OCI-M1 (cell line): Measurements from ENCODE around the gene SPDYA.

Experiments
- DNase-seq: peaks from one replicate; lab custom pipeline; 2025; lab: John Stamatoyannopoulos, UW

Gene SPDYA

GRCh38 chr2:28828382-28828781 is 17.7 kb downstream of the SPDYA start:
- peak; percentile 36 for DNase-seq

GRCh38 chr2:28833740-28834470 is 23.3 kb downstream of the SPDYA start:
- DNase-seq = peak; percentile 21

- no peak for DNase-seq
Observed at GRCh38 chr2:28835781-28836180, 25.1 kb downstream of the SPDYA start.

- no peak for DNase-seq
Observed at GRCh38 chr2:28838971-28839370, 28.3 kb downstream of the SPDYA start.

GRCh38 chr2:28842042-28842441 is 31.4 kb downstream of the SPDYA start:
- no peak for DNase-seq

- DNase-seq = no peak
Observed at GRCh38 chr2:28855193-28855592, 44.6 kb downstream of the SPDYA start.

- no peak for DNase-seq
Observed at GRCh38 chr2:28855977-28856376, 45.3 kb downstream of the SPDYA start.

- DNase-seq = no peak
Observed at GRCh38 chr2:28868611-28869010, 58.0 kb downstream of the SPDYA start.

- no peak for DNase-seq
Observed at GRCh38 chr2:28869494-28870145, 59.0 kb downstream of the SPDYA start.

- peak; percentile 97 for DNase-seq
Observed at GRCh38 chr2:28870146-28870891, 59.7 kb downstream of the SPDYA start, which contains the start of gene TRMT61B. TSS of gene TRMT61B (minus strand) at chr2:28870309. CDS start at chr2:28870277, 32 bp downstream.

- no peak for DNase-seq
Observed at GRCh38 chr2:28871620-28872019, 61.0 kb downstream of the SPDYA start.

GRCh38 chr2:28880193-28880592 is 69.6 kb downstream of the SPDYA start:
- DNase-seq = no peak

- no peak for DNase-seq
Observed at GRCh38 chr2:28893488-28893887, 82.9 kb downstream of the SPDYA start.

GRCh38 chr2:28894470-28895188 is 84.0 kb downstream of the SPDYA start, which contains the start of gene WDR43:
TSS of gene WDR43 (plus strand) at chr2:28894667. CDS start at chr2:28894699, 32 bp downstream.
- peak; percentile 99 for DNase-seq

GRCh38 chr2:28895189-28895893 is 84.7 kb downstream of the SPDYA start:
- peak; percentile 53 for DNase-seq

GRCh38 chr2:28896906-28897305 is 86.3 kb downstream of the SPDYA start:
- no peak for DNase-seq

- DNase-seq = no peak
Observed at GRCh38 chr2:28898048-28898447, 87.4 kb downstream of the SPDYA start.
